DND-41 (cell line): ENCODE measurements around the gene TMEM178B.

Source experiments
- ATAC-seq: fragments of 200-7000 bp; cut with Tn5 transposase; 3 replicates; pipeline ENCODE4 v1.9.1; 2021; ENCODE audit warnings: low read depth; ENCODE audit not compliant: insufficient read depth
- DNase-seq: peaks from one replicate; pipeline ENCODE4 v3.0.0-alpha.2; 2020
- H2AFZ ChIP-seq: 2 replicates; pipeline ENCODE4 v1.6.0; 2012; ENCODE audit warnings: low read depth, low read length
- H3K27ac ChIP-seq: 2 replicates; pipeline ENCODE4 v1.5.1; 2012; ENCODE audit warnings: low read length, inconsistent platforms
- H3K27me3 ChIP-seq: fragments of 200-600 bp; sonication (generic); 2 replicates; pipeline ENCODE4 v1.6.0; 2012; ENCODE audit warnings: low read length, mild to moderate bottlenecking, inconsistent platforms; ENCODE audit not compliant: insufficient read depth, poor library complexity
- H3K36me3 ChIP-seq: 2 replicates; pipeline ENCODE4 v1.5.1; 2012; ENCODE audit warnings: low read length, inconsistent platforms; ENCODE audit not compliant: insufficient read depth
- H3K4me1 ChIP-seq: 2 replicates; pipeline ENCODE4 v1.5.1; 2012; ENCODE audit warnings: mild to moderate bottlenecking, low read length; ENCODE audit not compliant: insufficient read depth
- H3K4me2 ChIP-seq: 2 replicates; pipeline ENCODE4 v1.6.0; 2012; ENCODE audit warnings: mild to moderate bottlenecking, moderate library complexity, low read length, inconsistent platforms; ENCODE audit not compliant: insufficient read depth
- H3K4me3 ChIP-seq, 2 experiments: fragments of 200-600 bp in 1 of 2; shearing (Covaris generic) in 1 of 2; 2 replicates each; pipeline ENCODE4 v1.5.1; 2012 to 2016; ENCODE audit warnings: inconsistent platforms in 2 of 2, low read length in 2 of 2, mild to moderate bottlenecking in 2 of 2, low read depth in 1 of 2, moderate library complexity in 1 of 2
- H3K79me2 ChIP-seq: 2 replicates; pipeline ENCODE4 v1.6.0; 2012; ENCODE audit warnings: low read length, inconsistent platforms; ENCODE audit not compliant: insufficient read depth
- H3K9ac ChIP-seq: 2 replicates; pipeline ENCODE4 v1.6.0; 2012; ENCODE audit warnings: low read depth, mild to moderate bottlenecking, inconsistent platforms, low read length, moderate library complexity
- H3K9me3 ChIP-seq: 2 replicates; pipeline ENCODE4 v1.5.1; 2012; ENCODE audit warnings: low read length, moderate library complexity, mild to moderate bottlenecking, inconsistent platforms; ENCODE audit not compliant: insufficient read depth, severe bottlenecking
- H4K20me1 ChIP-seq: 2 replicates; pipeline ENCODE4 v1.6.0; 2012; ENCODE audit warnings: low read length; ENCODE audit not compliant: insufficient read depth
- CTCF ChIP-seq: IDR thresholded peaks from 2 replicates; pipeline ENCODE4 v1.5.1; 2012; ENCODE audit warnings: borderline replicate concordance, low read length, moderate library complexity, mild to moderate bottlenecking; ENCODE audit not compliant: poor library complexity, severe bottlenecking; ENCODE audit errors: extremely low read depth
- EZH2 ChIP-seq: IDR thresholded peaks from 3 replicates; pipeline ENCODE4 v1.6.1; 2012; ENCODE audit warnings: borderline replicate concordance, low read depth, mild to moderate bottlenecking, moderate library complexity, low read length, inconsistent platforms; ENCODE audit not compliant: severe bottlenecking

The TMEM178B gene

GRCh38 chr7:141158561-141158960 is 84.7 kb downstream of the TMEM178B start:
- Histone ChIP-seq H3K4me3 (no peak overlapping the region), H3K4me2 (no peak overlapping the region), H3K9ac (no peak overlapping the region), H3K4me1 (no peaks in the 10 kb centered on the region), H3K27me3 (peaks cover 6% of the 10 kb centered on the region), H2AFZ (no peak overlapping the region), H3K79me2 (no peaks in the 10 kb centered on the region), H3K27ac (no peak overlapping the region), H3K9me3 (no peaks in the 10 kb centered on the region), H4K20me1 (no peaks in the 10 kb centered on the region), H3K36me3 (no peaks in the 10 kb centered on the region)
- TF ChIP-seq CTCF (no peak), EZH2 (no peak)
- ATAC-seq: no peak
- no peak for DNase-seq

GRCh38 chr7:141160246-141160860 is 86.5 kb downstream of the TMEM178B start:
- Histone ChIP-seq H3K79me2 (no peaks in the 10 kb centered on the region), H2AFZ (no peak overlapping the region), H3K4me2 (no peak overlapping the region), H4K20me1 (no peaks in the 10 kb centered on the region), H3K36me3 (no peaks in the 10 kb centered on the region), H3K4me3 (no peak overlapping the region), H3K9me3 (no peaks in the 10 kb centered on the region), H3K4me1 (no peaks in the 10 kb centered on the region), H3K27me3 (peaks cover 4% of the 10 kb centered on the region), H3K27ac (no peak overlapping the region), H3K9ac (no peak overlapping the region)
- DNase-seq (no peak), ATAC-seq (no peak)
- TF ChIP-seq EZH2 (no peak), CTCF (no peak)

GRCh38 chr7:141161550-141162535 is 88.0 kb downstream of the TMEM178B start:
- no peak overlapping the region for H3K4me2 ChIP-seq
- no peaks in the 10 kb centered on the region for H3K79me2 ChIP-seq
- no peaks in the 10 kb centered on the region for H3K36me3 ChIP-seq
- TF ChIP-seq CTCF (no peak), EZH2 (no peak)
- H3K9me3 ChIP-seq: no peaks in the 10 kb centered on the region
- no peak overlapping the region for H3K9ac ChIP-seq
- no peak for DNase-seq
- peaks cover 4% of the 10 kb centered on the region for H3K27me3 ChIP-seq
- no peak overlapping the region for H2AFZ ChIP-seq
- no peaks in the 10 kb centered on the region for H3K4me1 ChIP-seq
- H4K20me1 ChIP-seq: no peaks in the 10 kb centered on the region
- ATAC-seq: no peak
- no peak overlapping the region for H3K27ac ChIP-seq
- H3K4me3 ChIP-seq: no peak overlapping the region
